Testis (tissue), 3 donors: ENCODE measurements around the gene NUDT6. TPM values are rescaled to one million over a fixed set of nuclear protein-coding genes. Genes with fewer than 3 reads are reported as not detected.
"Not testable (repeated sequence)": the region's sequence is repeated elsewhere in the genome, so short reads cannot be mapped to it uniquely, and the experiment has no call there.

Experiments
- DNase-seq: peaks from one replicate; pipeline ENCODE4 v3.0.0-alpha.2; 2019
- H3K27ac ChIP-seq, 2 donors: fragments of 200-600 bp; sonication (generic); one replicate each; pipeline ENCODE4 v1.5.1; 2019
- H3K27me3 ChIP-seq: fragments of 200-600 bp; sonication (generic); one replicate; pipeline ENCODE4 v1.5.1; 2019
- H3K36me3 ChIP-seq: fragments of 200-600 bp; sonication (generic); one replicate; pipeline ENCODE4 v1.5.1; 2017; ENCODE audit warnings: low read depth; ENCODE audit errors: missing control alignments
- H3K4me1 ChIP-seq: fragments of 200-600 bp; sonication (generic); one replicate; pipeline ENCODE4 v1.5.1; 2019
- H3K4me3 ChIP-seq, 2 donors: fragments of 200-600 bp; sonication (generic); one replicate each; pipeline ENCODE4 v1.5.1; 2017 to 2019
- H3K9me3 ChIP-seq: fragments of 200-600 bp; sonication (generic); one replicate; pipeline ENCODE4 v1.5.1; 2017
- POLR2A ChIP-seq: fragments of 450-650 bp; IDR thresholded peaks from one replicate; pipeline ENCODE4 v1.6.1; 2017; ENCODE audit warnings: antibody characterized with exemption, mild to moderate bottlenecking, moderate library complexity
- WGBS, 2 donors: methylation state at CpG; one replicate each; pipeline ENCODE4 v1.1.5; 2018; 5-methylcytosine and 5-hydroxymethylcytosine counted together
- intact Hi-C: fragments of 100-400 bp; cut with DNase I; formaldehyde crosslinking; loops from one replicate; pipeline ENCODE4 v1.15.1; 2023; ENCODE audit warnings: low total_unique reads
- polyA plus RNA-seq: library from polyadenylated mRNA; stranded (reverse); fragments of 350-450 nt; fragmentation: Illumina TruSeq; extraction: RNeasy Lipid Tissue Mini Kit (QIAGEN cat#74804); gene quantifications from one replicate; pipeline ENCODE4 v1.2.3, GENCODE V29; 2014; ENCODE audit warnings: low read depth, low replicate concordance; ENCODE audit not compliant: insufficient read depth
- total RNA-seq, 2 donors: library from RNA; depleted of rRNA; stranded (reverse); fragments of >200 nt; gene quantifications; one replicate each; pipeline ENCODE4 v1.2.3, GENCODE V29; 2016
- TF ChIP-seq, protein P1 (sequence below), 3 experiments: fragments of 450-650 bp in 2 of 3; fragments of 200-600 bp in 1 of 3; sonication (generic) in 1 of 3; IDR thresholded peaks; one replicate each; pipeline ENCODE4 v1.5.1; 2016 to 2019; ENCODE audit warnings: antibody characterized with exemption in 3 of 3, mild to moderate bottlenecking in 2 of 3, moderate library complexity in 1 of 3

The NUDT6 gene
- total and polyA plus RNA-seq, 3 donors from 2014 or later = 12.0 to 16.6 (median 15.4) TPM

GRCh38 chr4:122845760-122846159 lies 76.6 kb downstream of the NUDT6 start:
- DNase-seq = no peak
- WGBS, 2 donors = 49 to 69% methylated on average over 3 of the region's 3 CpGs
- Histone ChIP-seq H3K36me3 (no peaks in the 10 kb centered on the region), H3K4me1 (peaks cover 4% of the 10 kb centered on the region), H3K27ac (no peak overlapping the region), H3K27me3 (no peaks in the 10 kb centered on the region), H3K9me3 (no peaks in the 10 kb centered on the region), H3K4me3 (no peak overlapping the region)
- intact Hi-C loops = no loop called here
- TF ChIP-seq, protein P1, sequence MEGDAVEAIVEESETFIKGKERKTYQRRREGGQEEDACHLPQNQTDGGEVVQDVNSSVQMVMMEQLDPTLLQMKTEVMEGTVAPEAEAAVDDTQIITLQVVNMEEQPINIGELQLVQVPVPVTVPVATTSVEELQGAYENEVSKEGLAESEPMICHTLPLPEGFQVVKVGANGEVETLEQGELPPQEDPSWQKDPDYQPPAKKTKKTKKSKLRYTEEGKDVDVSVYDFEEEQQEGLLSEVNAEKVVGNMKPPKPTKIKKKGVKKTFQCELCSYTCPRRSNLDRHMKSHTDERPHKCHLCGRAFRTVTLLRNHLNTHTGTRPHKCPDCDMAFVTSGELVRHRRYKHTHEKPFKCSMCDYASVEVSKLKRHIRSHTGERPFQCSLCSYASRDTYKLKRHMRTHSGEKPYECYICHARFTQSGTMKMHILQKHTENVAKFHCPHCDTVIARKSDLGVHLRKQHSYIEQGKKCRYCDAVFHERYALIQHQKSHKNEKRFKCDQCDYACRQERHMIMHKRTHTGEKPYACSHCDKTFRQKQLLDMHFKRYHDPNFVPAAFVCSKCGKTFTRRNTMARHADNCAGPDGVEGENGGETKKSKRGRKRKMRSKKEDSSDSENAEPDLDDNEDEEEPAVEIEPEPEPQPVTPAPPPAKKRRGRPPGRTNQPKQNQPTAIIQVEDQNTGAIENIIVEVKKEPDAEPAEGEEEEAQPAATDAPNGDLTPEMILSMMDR (IDR thresholded peaks at IDR 0.05) = no peak
- TF ChIP-seq POLR2A = no peak

DNA sequence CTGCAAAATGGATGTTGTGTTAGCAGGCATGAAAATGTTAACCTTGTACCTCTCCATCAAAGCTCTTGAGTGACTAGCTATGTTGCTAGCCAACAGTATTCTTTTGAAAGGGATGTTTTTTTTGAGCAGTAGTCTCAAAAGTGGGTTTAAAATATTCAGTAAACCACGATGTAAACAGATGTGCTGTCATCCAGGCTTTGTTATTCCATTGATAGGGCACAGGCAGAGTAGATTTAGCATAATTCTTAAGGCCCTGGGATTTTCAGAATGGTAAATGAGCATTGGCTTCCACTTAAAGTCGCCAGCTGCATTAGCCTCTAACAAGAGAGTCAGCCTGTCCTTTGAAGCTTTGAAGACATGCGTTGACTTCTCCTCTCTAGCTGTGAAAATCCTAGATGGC lies 77.3 kb downstream of the NUDT6 start:
- DNase-seq = no peak
- Histone ChIP-seq H3K36me3 (no peaks in the 10 kb centered on the region), H3K27ac (no peak overlapping the region), H3K4me3 (no peak overlapping the region), H3K4me1 (peaks cover 4% of the 10 kb centered on the region), H3K27me3 (no peaks in the 10 kb centered on the region), H3K9me3 (no peaks in the 10 kb centered on the region)
- 91 to 97% methylated on average over 2 to 3 of the region's 3 CpGs for WGBS, 2 donors
- TF ChIP-seq POLR2A = no peak
- TF ChIP-seq, protein P1 (IDR thresholded peaks at IDR 0.05) = no peak
- intact Hi-C loops = no loop called here

DNA sequence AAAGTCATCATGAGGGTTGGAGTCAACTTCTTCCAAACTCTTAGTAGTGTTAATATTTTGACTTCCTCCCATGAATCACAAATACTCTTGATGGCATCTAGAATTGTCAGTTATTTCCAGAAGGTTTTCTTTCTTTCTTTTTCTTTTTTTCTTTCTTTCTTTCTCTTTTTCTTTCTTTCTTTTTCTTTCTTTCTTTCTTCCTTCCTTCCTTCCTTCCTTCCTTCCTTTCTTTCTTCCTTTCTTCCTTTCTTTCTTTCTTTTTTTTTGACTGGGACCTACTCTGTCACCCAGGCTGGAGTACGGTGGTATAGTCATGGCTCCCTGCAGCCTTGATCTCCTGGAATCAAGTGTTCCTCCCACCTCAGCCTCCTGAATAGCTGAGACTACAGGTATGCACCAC lies 78.0 kb downstream of the NUDT6 start:
- intact Hi-C loops, H3K27me3 ChIP-seq, H3K4me1 ChIP-seq, DNase-seq, H3K27ac ChIP-seq, H3K4me3 ChIP-seq, H3K36me3 ChIP-seq, H3K9me3 ChIP-seq: not testable (repeated sequence)
- 100% methylated on average over 1 of the region's 1 CpG for WGBS, 2 donors

GRCh38 chr4:122842984-122843531 lies 79.3 kb downstream of the NUDT6 start:
- Histone ChIP-seq H3K27me3 (no peaks in the 10 kb centered on the region), H3K27ac (no peak overlapping the region), H3K9me3 (no peaks in the 10 kb centered on the region), H3K36me3 (no peaks in the 10 kb centered on the region), H3K4me3 (no peak overlapping the region), H3K4me1 (no peaks in the 10 kb centered on the region)
- 78 to 80% methylated on average over 4 of the region's 4 CpGs for WGBS, 2 donors
- no peak for TF ChIP-seq POLR2A
- TF ChIP-seq, protein P1 (IDR thresholded peaks at IDR 0.05) = no peak
- DNase-seq = no peak
- intact Hi-C loops = no loop called here

Other genes starting within 250 kb of the NUDT6 start
- 1 to 10 TPM; 5.0 to 7.5 TPM for gene BBS12, start 189.9 kb downstream of the NUDT6 start, total RNA-seq
- gene BBS12, start 189.9 kb downstream of the NUDT6 start, polyA plus RNA-seq = 15.7 TPM
- 1 to 10 TPM; 3.0 to 4.9 TPM for gene FGF2, start 95.8 kb downstream of the NUDT6 start, total RNA-seq
- gene FGF2, start 95.8 kb downstream of the NUDT6 start, polyA plus RNA-seq = 4.5 TPM